GM13977 (cell line): ENCODE results near the gene DDR1.
"Not testable (repeated sequence)": the region's sequence is repeated elsewhere in the genome, so short reads cannot be mapped to it uniquely, and the experiment has no call there.

ENCODE experiments used
- DNase-seq: peaks from one replicate; pipeline ENCODE4 v3.0.0; 2012; ENCODE audit warnings: low spot score
- CTCF ChIP-seq: IDR thresholded peaks from 2 replicates; pipeline ENCODE4 v1.5.1; 2012; ENCODE audit warnings: mild to moderate bottlenecking, control low read depth; ENCODE audit not compliant: insufficient read depth; ENCODE audit errors: extremely low read depth, missing control alignments
- in situ Hi-C: fragments of 300-500 bp; cut with MboI; formaldehyde crosslinking; loops from one replicate; pipeline ENCODE4 v1.12.0; 2022; ENCODE audit warnings: low sequenced_read_pairs, low pct_unique_long_range_greater_than_20kb, mixed read lengths, inconsistent platforms; ENCODE audit not compliant: unreplicated experiment

Gene DDR1

GRCh38 chr6:30861257-30862048 lies 22.9 kb upstream of the DDR1 start:
- TF ChIP-seq CTCF, result no peak
- DNase-seq, result no peak
- in situ Hi-C loops, result no loop called here

GRCh38 chr6:30862156-30862875 lies 22.0 kb upstream of the DDR1 start:
- no peak for DNase-seq
- in situ Hi-C loops, result no loop called here
- TF ChIP-seq CTCF, result no peak

- DNase-seq, result no peak
- in situ Hi-C loops, result no loop called here
- no peak for TF ChIP-seq CTCF
These were observed 20.0 kb upstream of the DDR1 start for GRCh38 chr6:30864325-30864724.

GRCh38 chr6:30869241-30869749 lies 15.0 kb upstream of the DDR1 start:
- in situ Hi-C loops, DNase-seq: not testable (repeated sequence)

GRCh38 chr6:30870546-30870945 lies 13.8 kb upstream of the DDR1 start:
- TF ChIP-seq CTCF, result no peak
- no peak for DNase-seq
- in situ Hi-C loops, result loop anchor here (10.0 kb wide), 1 partner anchor 46 kb away; no protein-coding TSS in a partner anchor

- DNase-seq, result no peak
- no peak for TF ChIP-seq CTCF
- in situ Hi-C loops, result loop anchor here (10.0 kb wide), 1 partner anchor 47 kb away; no protein-coding TSS in a partner anchor
These were observed 12.6 kb upstream of the DDR1 start for GRCh38 chr6:30871592-30872183.

- no peak for TF ChIP-seq CTCF
- in situ Hi-C loops, result loop anchor here (10.0 kb wide), 1 partner anchor 48 kb away; no protein-coding TSS in a partner anchor
- no peak for DNase-seq
These were observed 11.1 kb upstream of the DDR1 start for GRCh38 chr6:30873137-30873640.

GRCh38 chr6:30873795-30874194 lies 10.5 kb upstream of the DDR1 start:
- in situ Hi-C loops, result loop anchor here (10.0 kb wide), 1 partner anchor 49 kb away; no protein-coding TSS in a partner anchor
- DNase-seq, result not testable (repeated sequence)
